Colonic mucosa (tissue), 4 donors: Measurements from ENCODE around the gene KCNIP4. TPM values are rescaled to one million over a fixed set of nuclear protein-coding genes. Genes with fewer than 3 reads are reported as not detected.

Source experiments
- DNase-seq: peaks from one replicate; pipeline ENCODE4 v3.0.0-alpha.2; 2020
- H3K27ac ChIP-seq: fragments of 200-600 bp; one replicate; pipeline ENCODE4 v1.8.0; 2021
- H3K27me3 ChIP-seq: fragments of 200-600 bp; one replicate; pipeline ENCODE4 v1.8.0; 2021
- H3K36me3 ChIP-seq: fragments of 200-600 bp; one replicate; pipeline ENCODE4 v1.8.0; 2021
- H3K4me1 ChIP-seq: fragments of 200-600 bp; one replicate; pipeline ENCODE4 v1.8.0; 2021; ENCODE audit warnings: mild to moderate bottlenecking
- H3K4me3 ChIP-seq: fragments of 200-600 bp; one replicate; pipeline ENCODE4 v1.8.0; 2021
- H3K9ac ChIP-seq, 2 donors: one replicate each; pipeline ENCODE4 v1.7.0; 2013; ENCODE audit warnings: control low read depth in 2 of 2, low read depth in 2 of 2, low read length in 2 of 2
- H3K9me3 ChIP-seq: fragments of 200-600 bp; one replicate; pipeline ENCODE4 v1.8.0; 2021
- intact Hi-C: fragments of 100-400 bp; cut with DNase I; formaldehyde crosslinking; loops from one replicate; pipeline ENCODE4 v1.14.1; 2022
- total RNA-seq, 2 donors: library from RNA; stranded (reverse); fragmentation: NEBNext Ultra II Directional in 1 of 2; extraction: Animal tissue kit (Norgen Biotek cat#: 25700) in 1 of 2; gene quantifications; one replicate each; pipeline ENCODE4 v1.2.1, GENCODE V29; 2021
- TF ChIP-seq, protein P1 (sequence below): fragments of 200-600 bp; IDR thresholded peaks from one replicate; pipeline ENCODE4 v1.8.0; 2022; ENCODE audit warnings: antibody characterized with exemption, mild to moderate bottlenecking
- donor health status: healthy.
- donor health status: DM: no; HTN: no; CAD: no.
- donor health status: DM: no; HTN: no; CAD: no.

The KCNIP4 gene
- total RNA-seq, 2 donors from 2014 or later = 0.67 to 1.2 TPM

DNA sequence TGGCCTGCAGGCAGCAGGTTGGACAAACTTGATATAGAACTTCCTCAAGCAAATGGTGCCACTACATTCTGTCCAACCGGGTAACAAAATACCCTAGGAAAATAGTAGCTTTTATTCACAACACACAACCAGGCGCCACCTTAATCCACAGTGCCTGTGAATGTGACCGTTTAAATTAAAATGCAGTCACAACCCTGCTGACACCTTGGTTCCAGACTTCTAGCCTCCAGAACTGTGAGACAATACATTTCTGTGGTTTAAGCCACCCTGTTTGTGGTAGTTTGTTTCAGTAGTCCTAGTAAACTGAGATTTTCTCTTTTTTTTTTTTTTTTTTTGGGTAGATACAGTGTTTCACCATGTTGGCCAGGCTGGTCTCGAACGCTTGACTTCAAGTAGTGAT is 672.5 kb downstream of the KCNIP4 start:
- no peaks in the 10 kb centered on the region for H3K27me3 ChIP-seq
- TF ChIP-seq, protein P1, sequence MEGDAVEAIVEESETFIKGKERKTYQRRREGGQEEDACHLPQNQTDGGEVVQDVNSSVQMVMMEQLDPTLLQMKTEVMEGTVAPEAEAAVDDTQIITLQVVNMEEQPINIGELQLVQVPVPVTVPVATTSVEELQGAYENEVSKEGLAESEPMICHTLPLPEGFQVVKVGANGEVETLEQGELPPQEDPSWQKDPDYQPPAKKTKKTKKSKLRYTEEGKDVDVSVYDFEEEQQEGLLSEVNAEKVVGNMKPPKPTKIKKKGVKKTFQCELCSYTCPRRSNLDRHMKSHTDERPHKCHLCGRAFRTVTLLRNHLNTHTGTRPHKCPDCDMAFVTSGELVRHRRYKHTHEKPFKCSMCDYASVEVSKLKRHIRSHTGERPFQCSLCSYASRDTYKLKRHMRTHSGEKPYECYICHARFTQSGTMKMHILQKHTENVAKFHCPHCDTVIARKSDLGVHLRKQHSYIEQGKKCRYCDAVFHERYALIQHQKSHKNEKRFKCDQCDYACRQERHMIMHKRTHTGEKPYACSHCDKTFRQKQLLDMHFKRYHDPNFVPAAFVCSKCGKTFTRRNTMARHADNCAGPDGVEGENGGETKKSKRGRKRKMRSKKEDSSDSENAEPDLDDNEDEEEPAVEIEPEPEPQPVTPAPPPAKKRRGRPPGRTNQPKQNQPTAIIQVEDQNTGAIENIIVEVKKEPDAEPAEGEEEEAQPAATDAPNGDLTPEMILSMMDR = no peak
- no peak overlapping the region for H3K9ac ChIP-seq
- intact Hi-C loops = no loop called here
- DNase-seq = no peak
- H3K36me3 ChIP-seq = no peaks in the 10 kb centered on the region
- no peaks in the 10 kb centered on the region for H3K9me3 ChIP-seq
- H3K27ac ChIP-seq = no peak overlapping the region
- H3K4me1 ChIP-seq = no peaks in the 10 kb centered on the region
- no peak overlapping the region for H3K4me3 ChIP-seq

DNA sequence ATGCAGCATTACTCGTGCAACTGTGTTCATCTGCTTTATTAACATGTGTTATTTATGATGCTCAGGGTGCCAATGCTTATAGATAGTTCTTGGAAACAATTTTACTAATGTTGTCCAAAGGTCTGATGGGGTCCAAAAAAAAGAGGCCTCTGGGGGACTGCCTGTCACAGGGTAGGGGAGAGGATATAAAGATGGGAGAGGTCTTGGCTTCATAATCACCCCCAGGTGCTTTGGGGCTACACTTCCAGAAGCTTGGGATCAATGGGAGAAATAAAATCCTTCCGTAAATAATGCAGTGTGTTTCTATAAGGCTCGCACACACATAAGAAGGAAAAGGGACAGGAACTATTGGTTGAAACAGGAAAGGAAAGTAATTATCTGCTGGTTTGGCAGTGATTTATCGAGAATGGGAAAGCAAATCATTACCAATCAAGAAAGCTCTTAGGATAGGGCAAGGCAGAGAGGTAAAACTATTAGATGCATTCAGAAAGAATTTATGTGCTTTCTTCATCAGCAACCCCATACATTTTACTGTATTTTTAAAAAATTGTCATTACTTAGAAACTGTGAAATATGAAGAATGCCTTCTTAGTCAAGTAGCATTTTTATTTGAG is 677.0 kb downstream of the KCNIP4 start:
- H3K27ac ChIP-seq = no peak overlapping the region
- H3K36me3 ChIP-seq = no peaks in the 10 kb centered on the region
- no peaks in the 10 kb centered on the region for H3K27me3 ChIP-seq
- H3K9ac ChIP-seq = no peak overlapping the region
- TF ChIP-seq, protein P1 = no peak
- H3K4me3 ChIP-seq = no peak overlapping the region
- no peaks in the 10 kb centered on the region for H3K4me1 ChIP-seq
- intact Hi-C loops = no loop called here
- H3K9me3 ChIP-seq = no peaks in the 10 kb centered on the region
- DNase-seq = no peak

DNA sequence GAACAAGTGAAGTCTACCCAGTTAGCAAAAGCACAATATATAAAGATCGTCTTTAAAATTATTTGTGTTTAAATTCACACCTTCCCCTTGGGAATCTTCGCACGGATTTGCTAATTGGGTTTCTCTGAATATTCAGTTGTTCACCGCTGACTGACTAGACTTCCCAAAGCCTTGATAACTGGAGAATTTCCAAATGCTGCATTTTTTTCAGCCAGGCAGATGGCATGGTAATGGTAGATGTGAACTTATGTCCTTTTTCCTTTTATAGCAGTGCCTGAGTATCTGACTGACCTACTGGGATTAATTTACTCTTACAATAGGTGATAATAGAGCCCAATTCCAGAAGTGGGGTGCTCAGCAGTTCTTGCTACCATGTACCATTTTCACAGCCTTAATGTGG is 700.2 kb downstream of the KCNIP4 start:
- H3K27me3 ChIP-seq = no peaks in the 10 kb centered on the region
- TF ChIP-seq, protein P1 = no peak
- no peak overlapping the region for H3K4me3 ChIP-seq
- no peak for DNase-seq
- H3K4me1 ChIP-seq = no peaks in the 10 kb centered on the region
- no peaks in the 10 kb centered on the region for H3K9me3 ChIP-seq
- no peaks in the 10 kb centered on the region for H3K36me3 ChIP-seq
- no peak overlapping the region for H3K9ac ChIP-seq
- no peak overlapping the region for H3K27ac ChIP-seq
- intact Hi-C loops = no loop called here

DNA sequence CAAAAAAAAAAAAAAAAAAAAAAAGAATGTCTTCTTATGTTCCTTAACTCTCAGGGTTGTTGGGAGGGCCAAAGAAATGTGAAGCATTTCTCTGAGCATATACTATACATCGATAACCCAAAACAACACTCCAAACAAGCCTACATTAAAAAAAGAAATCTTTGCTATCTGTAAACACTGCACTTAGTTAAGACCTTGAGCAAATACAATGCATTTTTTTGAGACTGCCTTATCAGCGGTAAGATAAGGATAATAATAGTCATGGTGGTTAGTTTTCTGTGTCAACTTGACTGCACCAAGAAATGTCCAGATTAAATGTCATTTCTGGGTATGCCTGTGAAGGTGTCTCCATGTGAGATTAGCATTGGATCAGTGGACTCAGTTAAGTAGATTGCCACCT is 706.4 kb downstream of the KCNIP4 start:
- Histone ChIP-seq H3K27me3 (no peaks in the 10 kb centered on the region), H3K9ac (no peak overlapping the region), H3K4me1 (no peaks in the 10 kb centered on the region), H3K27ac (no peak overlapping the region), H3K36me3 (no peaks in the 10 kb centered on the region), H3K9me3 (no peaks in the 10 kb centered on the region), H3K4me3 (no peak overlapping the region)
- intact Hi-C loops = no loop called here
- DNase-seq = no peak
- TF ChIP-seq, protein P1 = no peak

DNA sequence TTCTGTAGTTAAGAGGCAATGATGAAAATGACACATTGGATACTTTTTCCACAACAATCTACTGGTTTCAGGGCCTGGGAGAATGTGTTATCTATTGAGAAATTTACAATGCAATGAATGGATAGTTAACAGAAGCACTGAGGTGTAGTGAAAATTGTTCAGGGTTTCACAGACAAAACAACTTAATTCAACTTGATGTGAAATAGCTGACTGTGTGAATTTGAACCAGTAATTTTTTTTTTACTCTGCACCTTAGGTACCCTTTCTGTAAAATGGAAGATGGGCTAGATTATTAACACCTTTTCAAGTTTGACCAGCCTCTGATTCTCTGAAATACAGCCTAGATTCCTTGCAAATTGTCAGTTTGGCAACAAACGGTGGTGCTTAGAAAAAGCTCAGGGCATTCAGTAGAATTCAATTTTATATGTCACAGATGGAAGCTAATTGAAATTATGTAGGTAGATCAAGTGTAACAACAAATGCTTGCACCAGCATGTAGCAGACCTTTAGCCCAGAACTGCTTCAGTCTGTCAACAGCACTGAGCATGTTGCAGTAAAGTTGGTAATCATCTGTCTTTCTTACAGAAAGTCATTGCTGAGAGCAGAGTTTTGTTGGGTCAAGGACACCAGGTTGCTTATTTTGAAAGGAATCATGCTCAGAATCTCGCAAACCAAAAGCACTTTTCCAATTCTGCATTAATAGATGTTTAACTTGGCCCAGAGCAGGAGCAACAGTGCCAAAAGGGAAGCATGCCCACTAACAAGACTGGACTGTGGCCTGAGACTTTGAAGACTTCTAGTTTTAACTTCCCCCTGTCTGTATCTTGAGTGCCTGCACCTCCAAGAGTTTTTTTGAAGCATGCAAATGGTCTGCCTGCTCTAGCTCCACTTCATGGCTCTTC is 721.7 kb downstream of the KCNIP4 start:
- no peak for DNase-seq
- Histone ChIP-seq H3K9ac (no peak overlapping the region), H3K27ac (no peak overlapping the region), H3K36me3 (no peaks in the 10 kb centered on the region), H3K4me1 (no peaks in the 10 kb centered on the region), H3K27me3 (no peaks in the 10 kb centered on the region), H3K9me3 (no peaks in the 10 kb centered on the region), H3K4me3 (no peak overlapping the region)
- intact Hi-C loops = no loop called here
- TF ChIP-seq, protein P1 = no peak
